Hepatic stellate cell (primary cell): ENCODE data around the gene PAX2.
A peak's percentile ranks its signal among the peaks of the same experiment; 100 is the strongest.

Source experiments
- DNase-seq: peaks from one replicate; pipeline ENCODE4 v3.0.0; 2011; ENCODE audit warnings: low spot score

The PAX2 gene

DNA sequence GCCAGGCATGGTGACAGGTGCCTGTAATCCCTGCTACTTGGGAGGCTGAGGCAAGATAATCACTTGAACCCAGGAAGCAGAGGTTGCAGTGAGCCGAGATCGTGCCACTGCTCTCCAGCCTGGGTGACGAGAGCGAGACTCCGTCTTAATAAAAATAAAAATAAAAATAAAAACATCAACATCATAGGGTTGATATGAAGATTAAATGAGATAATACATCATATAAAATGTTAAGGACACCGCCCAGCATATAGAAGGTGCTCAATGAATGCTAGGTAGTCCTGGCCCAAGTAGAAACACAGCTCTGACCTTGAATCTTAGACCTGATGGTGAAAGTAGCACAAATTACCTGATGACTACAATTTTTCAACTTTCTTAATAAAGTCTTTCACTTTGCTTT is 74.0 kb downstream of the PAX2 start:
- DNase-seq = no peak

DNA sequence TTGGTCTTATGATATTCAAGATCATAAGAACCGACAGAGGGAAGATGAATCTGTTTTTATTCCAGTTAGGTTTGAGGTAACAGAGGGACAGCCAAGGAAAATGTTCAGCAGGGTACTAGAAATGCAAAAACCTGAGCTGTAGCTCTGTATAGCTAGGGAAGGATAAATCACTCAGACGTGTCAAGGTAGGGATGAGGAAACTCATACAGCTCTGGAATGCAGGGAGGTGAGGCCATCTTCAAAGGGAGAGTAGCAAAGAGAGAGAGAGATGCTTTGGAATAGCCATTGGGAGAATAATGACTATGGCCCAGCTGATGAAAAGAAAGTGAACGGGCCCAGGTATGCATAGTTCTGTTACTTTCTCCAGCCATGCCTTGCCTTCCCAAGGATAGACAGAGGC is 77.8 kb downstream of the PAX2 start:
- no peak for DNase-seq

DNA sequence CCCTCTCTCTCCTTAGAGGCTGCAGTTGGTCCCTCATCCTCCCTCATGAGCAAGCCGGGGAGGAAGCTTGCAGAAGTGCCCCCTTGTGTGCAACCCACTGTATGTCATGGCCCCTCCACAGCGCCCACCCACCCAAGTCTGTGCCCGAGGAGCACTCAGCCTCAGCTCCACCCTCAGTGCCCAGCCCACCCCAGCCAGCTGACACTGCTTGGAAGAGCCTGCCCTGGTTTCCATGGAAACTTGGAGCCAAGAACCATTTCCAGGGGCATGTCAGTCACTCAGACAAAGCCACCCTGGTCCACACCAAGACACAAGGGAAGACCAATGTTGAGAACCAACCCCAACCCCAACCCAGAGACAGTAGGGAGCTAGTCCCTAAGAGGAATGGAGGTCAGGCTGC is 79.5 kb downstream of the PAX2 start:
- no peak for DNase-seq

DNA sequence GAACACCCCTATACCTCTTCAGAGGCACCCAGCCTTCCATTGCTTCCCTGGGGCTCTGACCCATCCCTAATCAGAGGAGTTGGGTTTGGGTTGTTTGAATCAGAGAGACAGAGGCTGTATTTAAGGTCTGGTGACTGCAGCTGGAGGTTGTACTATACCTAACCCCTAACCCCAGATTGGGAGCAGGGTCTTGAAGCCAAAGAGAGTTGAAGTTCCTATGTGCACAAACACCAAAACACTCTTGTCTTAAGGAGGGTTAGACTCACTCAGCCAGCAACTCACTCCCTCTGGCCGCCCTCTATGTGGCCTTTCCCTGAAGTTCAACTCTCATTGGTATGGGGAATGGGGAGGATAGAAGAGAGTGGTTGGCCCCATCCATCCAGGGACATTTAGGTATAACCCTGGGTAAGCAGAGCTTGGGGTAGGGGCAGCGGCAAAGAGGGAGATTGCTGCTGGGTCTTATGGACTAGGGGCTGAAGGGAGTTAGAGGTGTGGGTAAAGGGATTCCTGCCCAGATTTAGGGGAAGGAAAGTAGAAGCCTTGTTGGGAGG is 80.0 kb downstream of the PAX2 start:
- no peak for DNase-seq

DNA sequence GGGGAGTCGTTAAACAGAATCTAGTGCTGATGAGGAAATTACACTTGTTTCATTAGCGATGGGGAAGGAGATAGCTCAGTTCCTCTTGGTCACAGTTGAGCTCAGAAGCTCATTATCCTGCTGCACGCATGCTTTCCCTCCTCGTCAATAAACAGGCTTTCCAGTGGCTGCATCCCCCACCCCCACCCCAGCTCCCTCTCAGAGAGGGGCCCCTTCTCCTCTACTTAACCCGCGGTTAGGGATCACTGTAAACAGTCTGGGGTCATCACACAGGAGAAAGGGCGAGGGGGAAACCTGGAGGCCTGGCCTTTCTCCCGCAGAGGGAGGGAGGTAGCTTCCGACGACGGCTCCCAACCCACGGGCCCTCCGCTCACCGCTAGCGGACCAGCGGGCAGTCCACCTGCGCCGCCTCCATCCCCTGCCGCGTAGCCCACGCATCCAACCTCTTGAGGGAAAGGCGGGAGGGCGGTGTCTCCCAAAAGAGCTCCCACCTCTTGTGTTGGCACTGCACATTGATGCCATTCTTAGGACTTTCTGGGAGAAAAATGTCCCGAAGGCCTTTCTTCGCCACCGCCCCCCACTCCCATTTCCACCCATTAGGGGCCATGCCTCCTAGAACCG is 80.8 kb downstream of the PAX2 start:
- no peak for DNase-seq

DNA sequence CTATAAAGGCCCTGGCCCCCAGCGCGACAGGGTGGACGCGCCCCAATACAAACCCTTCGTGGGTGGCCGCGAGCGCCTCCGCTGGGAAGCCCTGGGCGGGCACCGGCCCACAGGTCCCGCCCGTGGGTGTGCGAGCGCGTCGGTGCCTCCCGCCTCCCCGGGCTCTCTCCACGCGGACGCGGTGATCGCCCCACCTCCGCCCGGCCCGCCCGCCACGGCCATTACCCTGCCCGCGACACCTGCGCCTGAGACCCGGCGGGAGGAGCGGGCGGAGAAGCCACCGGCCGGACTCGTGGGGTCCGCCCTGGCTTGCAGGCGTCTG is 81.2 kb downstream of the PAX2 start:
- DNase-seq = no peak

DNA sequence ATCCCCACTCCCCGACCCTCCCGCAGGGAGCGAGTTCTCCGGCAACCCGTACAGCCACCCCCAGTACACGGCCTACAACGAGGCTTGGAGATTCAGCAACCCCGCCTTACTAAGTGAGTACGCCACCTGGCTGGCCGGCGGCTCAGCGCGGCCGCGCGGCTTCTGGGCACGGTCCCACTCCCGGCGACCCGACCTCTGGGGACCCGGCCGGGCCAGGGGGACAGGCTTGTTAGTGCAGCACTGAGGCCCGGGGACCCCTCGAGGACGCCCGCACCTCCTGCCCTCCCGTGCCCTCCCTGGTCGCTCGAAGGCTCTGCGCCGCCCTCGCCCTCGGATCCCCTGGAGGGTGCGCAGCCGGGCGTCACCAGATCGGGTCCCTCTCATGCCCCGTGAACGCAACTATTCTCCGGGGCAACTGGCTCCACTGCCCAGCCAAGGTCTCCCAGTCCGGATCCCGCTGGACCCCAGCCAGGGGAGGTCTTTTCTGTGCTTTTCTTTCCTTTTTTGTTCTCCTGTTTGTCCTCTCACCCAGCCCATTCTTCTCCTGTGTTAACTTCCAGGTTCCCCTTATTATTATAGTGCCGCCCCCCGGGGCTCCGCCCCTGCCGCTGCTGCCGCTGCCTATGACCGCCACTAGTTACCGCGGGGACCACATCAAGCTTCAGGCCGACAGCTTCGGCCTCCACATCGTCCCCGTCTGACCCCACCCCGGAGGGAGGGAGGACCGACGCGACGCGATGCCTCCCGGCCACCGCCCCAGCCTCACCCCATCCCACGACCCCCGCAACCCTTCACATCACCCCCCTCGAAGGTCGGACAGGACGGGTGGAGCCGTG is 81.8 kb downstream of the PAX2 start:
- DNase-seq = no peak

DNA sequence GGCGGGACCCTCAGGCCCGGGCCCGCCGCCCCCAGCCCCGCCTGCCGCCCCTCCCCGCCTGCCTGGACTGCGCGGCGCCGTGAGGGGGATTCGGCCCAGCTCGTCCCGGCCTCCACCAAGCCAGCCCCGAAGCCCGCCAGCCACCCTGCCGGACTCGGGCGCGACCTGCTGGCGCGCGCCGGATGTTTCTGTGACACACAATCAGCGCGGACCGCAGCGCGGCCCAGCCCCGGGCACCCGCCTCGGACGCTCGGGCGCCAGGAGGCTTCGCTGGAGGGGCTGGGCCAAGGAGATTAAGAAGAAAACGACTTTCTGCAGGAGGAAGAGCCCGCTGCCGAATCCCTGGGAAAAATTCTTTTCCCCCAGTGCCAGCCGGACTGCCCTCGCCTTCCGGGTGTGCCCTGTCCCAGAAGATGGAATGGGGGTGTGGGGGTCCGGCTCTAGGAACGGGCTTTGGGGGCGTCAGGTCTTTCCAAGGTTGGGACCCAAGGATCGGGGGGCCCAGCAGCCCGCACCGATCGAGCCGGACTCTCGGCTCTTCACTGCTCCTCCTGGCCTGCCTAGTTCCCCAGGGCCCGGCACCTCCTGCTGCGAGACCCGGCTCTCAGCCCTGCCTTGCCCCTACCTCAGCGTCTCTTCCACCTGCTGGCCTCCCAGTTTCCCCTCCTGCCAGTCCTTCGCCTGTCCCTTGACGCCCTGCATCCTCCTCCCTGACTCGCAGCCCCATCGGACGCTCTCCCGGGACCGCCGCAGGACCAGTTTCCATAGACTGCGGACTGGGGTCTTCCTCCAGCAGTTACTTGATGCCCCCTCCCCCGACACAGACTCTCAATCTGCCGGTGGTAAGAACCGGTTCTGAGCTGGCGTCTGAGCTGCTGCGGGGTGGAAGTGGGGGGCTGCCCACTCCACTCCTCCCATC is 82.7 kb downstream of the PAX2 start:
- peak; percentile 52 for DNase-seq

DNA sequence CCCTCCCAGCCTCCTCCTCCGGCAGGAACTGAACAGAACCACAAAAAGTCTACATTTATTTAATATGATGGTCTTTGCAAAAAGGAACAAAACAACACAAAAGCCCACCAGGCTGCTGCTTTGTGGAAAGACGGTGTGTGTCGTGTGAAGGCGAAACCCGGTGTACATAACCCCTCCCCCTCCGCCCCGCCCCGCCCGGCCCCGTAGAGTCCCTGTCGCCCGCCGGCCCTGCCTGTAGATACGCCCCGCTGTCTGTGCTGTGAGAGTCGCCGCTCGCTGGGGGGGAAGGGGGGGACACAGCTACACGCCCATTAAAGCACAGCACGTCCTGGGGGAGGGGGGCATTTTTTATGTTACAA is 83.3 kb downstream of the PAX2 start:
- no peak for DNase-seq

DNA sequence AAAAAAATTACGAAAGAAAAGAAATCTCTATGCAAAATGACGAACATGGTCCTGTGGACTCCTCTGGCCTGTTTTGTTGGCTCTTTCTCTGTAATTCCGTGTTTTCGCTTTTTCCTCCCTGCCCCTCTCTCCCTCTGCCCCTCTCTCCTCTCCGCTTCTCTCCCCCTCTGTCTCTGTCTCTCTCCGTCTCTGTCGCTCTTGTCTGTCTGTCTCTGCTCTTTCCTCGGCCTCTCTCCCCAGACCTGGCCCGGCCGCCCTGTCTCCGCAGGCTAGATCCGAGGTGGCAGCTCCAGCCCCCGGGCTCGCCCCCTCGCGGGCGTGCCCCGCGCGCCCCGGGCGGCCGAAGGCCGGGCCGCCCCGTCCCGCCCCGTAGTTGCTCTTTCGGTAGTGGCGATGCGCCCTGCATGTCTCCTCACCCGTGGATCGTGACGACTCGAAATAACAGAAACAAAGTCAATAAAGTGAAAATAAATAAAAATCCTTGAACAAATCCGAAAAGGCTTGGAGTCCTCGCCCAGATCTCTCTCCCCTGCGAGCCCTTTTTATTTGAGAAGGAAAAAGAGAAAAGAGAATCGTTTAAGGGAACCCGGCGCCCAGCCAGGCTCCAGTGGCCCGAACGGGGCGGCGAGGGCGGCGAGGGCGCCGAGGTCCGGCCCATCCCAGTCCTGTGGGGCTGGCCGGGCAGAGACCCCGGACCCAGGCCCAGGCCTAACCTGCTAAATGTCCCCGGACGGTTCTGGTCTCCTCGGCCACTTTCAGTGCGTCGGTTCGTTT is 83.9 kb downstream of the PAX2 start:
- DNase-seq = peak; percentile 30

DNA sequence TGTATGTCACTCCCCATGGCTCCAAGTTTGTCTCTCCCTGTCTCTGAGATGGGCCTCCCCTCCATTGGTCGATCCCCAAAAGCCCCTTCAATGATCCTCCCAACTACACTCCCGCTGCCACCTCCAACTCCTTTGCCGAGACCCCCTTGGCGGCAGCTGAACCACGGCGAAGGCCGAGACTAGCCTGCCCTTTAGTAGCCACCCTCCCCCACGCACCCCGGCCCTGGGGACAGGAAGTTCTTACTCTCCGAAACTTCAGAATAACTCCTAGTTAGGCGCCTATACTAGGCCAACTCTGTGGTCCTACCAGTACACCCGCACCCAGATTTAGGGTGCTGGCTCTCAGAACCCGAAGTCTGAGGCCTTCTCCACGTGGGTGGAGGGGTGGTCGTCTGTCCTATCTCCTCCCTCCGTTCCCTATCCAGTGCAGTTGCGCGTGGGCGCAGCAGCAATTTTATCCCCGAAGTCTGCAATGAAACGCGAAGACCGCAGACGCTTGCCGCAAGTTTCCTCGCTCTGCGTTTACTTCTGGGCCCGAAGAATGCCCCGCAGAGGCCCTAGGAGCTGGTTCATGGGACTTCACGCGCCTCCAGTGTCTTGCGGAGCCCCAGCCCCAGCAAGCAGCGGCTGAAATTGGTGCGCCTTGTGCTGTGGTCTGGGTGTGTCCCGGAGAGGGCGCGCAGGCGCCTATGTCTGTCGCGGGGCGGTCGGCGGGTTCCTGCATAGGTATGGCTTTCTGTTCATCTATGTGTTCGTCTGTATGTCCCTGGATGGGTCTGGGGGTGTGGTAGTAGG is 84.7 kb downstream of the PAX2 start:
- DNase-seq = no peak

DNA sequence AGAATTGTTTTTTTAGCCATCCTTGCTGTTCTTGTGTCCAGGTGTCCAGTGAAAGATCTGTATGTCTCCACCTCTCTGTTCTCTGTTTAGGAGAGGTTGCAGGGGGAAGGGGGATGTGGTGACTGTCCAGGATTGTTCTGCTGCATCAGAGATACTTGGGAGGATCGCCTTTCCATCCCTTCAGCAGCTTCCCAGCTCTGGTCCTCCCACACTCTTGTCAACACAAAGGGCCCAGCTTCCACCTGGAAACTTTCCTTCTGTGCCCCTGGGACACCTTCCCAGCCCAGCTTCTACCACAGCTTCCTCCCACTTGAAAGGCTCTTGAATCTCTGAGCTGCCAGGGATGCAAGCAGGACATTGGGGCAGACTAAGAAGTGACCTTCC is 85.3 kb downstream of the PAX2 start:
- no peak for DNase-seq

DNA sequence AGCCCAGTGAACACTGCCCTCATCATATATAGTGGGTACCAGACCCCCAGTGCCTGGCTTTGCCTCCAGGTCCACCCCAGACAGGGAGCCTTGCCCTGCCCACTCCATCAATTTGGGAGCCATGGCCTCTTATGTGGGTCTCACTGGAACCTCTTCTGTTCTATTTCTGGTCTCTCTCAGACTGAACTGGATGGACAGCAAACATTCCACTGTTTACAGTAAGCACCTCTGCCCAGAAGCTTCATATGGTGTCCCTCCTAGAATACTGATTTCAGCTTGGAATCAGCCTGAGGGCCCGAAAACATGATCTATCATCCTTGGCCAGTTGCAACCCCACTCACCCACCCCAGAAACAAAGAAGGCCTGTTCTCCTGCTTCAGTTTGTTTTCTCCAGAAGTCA is 86.4 kb downstream of the PAX2 start:
- no peak for DNase-seq

DNA sequence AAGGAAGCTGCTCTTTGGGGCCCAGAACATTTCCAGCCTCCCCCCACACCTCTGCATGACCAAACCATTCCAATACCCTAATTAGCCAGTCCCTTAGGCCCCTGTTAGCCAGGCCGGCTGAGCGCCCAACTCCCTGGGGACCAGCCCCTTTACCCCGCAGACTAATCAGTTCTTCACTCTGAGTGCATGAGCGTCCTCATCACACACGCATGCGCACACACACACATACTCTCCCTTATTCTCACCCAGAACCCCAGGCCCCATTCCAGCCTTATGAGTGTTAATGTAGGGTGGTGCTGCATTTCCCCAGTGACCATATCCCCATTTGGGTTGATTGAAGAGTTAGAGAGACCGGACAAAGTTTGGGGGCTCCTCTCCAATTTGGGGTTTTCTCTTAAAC is 90.4 kb downstream of the PAX2 start:
- no peak for DNase-seq

DNA sequence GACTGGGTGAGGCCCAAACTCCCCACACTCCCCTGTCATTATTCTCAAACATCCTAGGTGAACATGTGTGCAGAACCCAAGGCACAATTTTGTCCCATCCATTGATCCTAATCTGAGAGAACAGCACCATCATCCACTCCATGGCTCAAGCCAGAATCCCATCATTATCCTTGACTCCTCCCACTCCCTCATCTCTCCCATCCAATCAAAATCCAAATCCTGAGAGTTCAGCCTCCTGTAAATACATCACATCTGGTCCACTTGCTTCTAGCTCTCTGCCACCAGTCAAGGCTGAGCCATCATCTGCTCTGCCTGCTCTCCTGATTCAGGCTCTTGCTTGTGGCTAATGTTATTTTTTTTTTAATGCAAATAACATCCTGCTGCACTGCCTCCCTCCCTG is 91.5 kb downstream of the PAX2 start:
- no peak for DNase-seq

DNA sequence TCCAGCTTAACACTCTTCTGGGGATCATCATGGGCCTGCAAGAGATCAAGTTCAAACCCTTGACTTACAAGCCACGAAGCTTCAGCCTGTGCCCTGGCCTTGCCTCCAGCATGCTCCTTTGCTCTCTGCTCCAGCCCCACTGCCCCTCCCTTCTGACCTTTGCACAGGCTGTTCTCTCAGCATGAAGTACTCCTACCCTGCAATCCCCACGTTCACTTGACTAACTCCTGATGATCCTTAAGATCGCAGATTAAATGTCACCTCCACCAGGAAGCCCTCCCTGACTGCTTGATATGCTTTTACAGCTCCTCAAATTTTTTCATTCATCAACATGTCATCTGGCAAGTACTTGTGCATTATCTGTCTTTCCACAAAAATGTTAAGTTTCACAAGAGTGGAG is 91.9 kb downstream of the PAX2 start:
- no peak for DNase-seq

DNA sequence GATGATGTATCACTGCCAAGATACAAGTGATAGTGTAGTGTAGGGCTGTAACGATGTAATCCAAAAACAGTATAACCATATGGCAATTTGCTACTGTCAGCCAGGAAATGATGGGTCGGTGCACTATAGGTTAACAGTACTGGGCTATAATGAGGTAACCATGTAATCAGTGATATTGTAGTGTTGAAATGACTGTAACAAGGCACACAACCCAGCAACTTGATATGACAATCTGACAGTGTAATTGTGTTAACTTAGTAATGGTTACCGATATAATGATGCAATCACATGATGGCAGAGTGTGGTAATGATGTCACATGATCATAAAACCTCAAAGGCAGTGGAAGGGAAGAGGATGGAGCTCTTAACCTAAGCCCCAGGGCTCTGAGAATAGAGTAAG is 93.6 kb downstream of the PAX2 start:
- no peak for DNase-seq

DNA sequence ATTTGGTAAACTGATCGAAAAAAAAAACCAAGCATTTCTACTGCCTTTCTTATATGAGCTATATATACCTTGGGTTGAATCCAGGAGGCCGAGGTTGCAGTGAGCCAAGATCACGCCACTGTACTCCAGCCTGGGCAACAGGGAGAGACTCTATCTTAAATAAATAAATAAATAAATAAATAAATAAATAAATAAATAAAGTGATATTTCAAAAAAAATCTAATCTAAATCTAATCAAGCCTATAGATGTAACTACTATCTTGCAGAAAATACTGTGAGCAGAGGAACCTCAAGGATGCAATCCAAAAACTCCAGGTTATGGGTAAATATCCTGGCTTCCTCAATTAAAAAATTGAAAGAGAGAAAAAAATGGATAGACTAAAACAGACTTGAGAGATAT is 96.1 kb downstream of the PAX2 start:
- no peak for DNase-seq

DNA sequence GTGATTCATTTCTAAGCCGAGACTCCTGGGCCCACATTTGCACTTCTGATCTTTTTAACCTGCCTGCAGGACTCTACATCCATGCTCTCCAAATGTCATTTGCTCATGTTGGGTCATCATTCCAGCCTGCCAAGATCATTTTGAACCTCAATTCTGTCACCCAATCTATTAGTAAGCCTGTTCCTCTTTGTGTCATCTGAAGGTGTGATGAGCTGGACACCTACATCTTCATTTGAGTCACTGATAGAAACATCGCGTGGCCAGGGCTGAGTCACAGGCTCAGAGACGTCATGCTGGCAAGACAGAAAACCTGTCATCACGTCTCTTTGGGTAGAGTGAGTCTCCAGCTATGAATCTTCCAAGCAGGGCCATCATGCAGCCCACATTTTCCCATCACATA is 102.1 kb downstream of the PAX2 start:
- no peak for DNase-seq

DNA sequence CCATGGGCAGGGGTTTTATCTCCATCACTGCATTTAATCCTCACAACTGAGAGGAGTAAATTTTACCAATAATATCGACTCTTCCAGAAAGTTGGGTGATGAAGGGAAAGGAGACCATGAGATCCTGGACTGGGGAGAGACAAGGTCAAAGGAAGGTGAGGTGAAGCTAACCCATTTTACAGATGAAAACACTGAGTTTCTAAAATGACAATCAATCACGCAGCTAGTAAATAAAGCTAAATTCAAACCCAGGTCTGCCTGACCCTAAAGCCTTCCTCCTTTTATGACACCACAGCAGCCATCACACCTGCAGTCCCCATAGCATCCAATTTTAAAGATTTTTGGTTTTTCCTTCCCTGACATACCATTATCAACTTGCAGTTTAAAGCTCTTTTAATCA is 103.4 kb downstream of the PAX2 start:
- no peak for DNase-seq

DNA sequence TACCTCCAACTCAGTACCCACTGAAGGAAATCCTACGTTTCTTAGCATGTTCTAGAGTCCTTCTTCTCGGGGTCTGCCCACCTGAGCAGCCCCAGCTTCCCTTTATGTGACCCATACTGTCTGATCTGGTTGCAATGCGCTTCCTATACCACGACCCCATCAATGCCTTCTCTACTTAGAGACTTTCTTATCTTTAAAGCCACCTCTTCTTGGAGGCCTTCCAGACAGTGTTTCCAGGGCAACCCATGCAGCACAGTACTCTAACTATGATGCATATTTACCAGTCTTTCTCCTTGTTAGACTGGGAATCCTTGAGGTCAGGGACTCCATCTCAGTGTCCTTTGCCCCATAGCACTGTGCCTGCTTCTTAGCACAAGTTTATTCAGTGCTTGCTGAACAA is 112.9 kb downstream of the PAX2 start:
- no peak for DNase-seq
